ENCODE data around the gene CCR8.
"Not testable (repeated sequence)": the region's sequence is repeated elsewhere in the genome, so short reads cannot be mapped to it uniquely, and the experiment has no call there.

The CCR8 gene

DNA sequence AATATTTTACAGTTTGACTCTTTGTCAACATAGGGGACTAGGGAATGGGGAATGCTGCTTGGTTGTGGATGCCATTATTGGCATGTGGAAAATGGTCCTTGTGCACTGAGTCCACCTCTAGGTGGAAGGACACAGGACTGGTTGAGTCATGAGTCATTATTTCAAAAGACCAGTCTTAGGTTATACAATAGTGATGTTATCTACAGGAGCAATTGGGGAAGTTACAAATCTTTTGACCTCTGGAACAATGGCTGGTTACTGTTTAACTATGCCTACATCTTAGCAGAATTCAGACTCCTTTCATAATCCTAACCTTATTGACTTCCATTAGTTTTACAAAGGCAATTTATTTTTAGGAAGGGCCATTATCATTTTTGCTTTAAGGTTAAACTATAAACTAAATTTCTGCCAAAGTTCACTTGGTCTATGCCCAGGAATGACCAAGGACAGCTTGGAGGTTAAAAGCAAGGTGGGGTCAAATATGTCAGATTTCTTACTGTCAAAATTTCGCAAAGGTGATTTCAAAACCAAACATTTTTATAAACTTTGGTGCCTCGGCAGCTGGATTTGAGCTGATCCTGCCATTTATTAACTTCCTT, 11.8 kb upstream of the CCR8 start:
- no peak for DNase-seq

DNA sequence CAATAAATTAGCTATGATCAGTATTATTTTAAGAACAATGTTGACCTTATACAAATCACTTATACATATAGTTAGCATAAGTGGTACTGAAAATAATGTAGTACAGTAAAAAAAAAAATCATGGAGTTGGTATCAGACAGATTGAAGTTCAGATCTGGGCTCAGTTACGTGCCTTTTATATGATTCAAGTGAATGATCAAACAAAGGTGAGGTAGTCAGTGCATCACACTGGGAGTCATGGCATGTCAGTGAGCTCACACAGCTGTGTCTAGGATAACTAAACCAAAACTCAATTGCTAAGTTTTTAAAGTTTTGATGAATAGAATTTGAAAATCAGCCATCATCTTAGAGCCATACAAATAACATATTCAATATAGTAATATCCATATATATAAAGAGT, 11.2 kb upstream of the CCR8 start:
- DNase-seq, result no peak

DNA sequence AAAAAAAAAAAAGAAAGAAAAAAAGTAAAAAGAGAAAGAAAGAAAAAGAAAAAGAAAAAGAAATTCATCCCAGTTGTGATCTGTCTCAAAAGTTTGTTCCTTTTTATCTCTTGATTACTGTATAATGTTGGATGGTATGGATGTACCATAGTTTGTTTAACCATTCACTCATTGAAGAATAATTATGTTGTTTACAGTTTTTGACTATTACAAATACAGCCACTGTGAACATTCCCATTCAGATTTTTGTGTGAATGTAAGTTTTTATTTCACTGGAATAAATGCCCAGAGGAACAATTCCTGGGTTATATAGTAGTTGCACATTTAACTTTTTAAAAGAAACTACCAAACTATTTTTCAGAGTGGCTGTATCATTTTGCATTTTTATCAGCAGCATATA, 10.3 kb upstream of the CCR8 start:
- DNase-seq, result no peak

DNA sequence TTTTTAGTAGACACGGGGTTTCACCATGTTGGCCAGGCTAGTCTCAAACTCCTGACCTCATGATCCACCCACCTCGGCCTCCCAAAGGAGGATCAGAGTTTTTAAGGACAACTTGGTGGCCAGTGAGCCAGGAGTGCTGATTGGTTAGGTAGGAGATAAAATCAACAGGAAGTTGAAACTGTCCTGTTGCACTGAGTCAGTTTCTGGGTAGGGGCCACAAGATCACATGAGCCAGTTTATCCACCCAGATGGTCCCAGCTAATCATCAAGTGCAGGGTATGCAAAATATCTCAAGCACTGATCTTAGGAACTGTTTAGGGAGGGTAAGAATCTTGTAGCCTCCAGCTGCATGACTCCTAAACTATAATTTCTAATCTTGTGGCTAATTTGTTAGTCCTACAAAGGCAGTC, 7.9 kb upstream of the CCR8 start:
- not testable (repeated sequence) for DNase-seq

DNA sequence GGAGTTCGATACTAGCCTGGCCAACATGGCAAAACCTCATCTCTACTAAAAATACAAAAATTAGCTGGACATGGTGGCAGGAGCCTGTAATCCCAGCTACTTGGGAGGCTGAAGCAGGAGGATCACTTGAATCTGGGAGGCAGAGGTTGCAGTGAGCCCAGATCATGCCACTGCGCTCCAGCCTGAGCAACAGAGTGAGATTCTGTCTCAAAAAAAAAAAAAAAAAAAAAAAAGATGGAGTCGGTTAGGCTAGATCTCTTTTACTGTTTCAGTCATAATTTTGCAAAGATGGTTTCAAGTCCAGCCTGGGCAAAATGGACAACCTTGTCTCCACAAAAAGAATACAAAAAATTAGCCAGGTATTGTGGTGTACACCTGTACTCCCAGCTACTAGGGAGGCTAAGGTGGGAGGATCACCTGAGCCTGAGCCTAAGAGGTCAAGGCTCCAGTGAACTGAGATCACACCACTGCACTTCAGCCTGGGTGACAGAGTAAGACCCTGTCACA, 7.2 kb upstream of the CCR8 start:
- not testable (repeated sequence) for DNase-seq

DNA sequence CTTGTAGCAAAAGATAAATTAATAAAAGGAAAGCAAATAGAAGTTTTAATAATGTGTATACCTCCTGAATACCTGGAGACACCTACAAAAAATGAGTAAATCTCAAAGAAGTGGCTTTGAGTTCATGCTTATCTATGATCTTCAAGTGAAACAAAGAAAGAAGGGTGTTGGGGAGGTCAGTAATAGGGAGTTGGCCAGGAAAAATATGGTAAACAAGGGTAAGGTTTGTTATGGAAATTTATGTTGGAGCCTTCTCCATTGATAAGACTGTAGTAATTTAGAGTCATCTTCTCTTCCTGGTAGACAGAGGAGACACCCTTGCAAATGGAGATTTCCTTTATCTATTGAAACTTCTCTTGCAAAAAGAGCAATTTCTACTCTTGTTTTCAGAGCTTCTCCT, 6.6 kb upstream of the CCR8 start:
- DNase-seq, result no peak

DNA sequence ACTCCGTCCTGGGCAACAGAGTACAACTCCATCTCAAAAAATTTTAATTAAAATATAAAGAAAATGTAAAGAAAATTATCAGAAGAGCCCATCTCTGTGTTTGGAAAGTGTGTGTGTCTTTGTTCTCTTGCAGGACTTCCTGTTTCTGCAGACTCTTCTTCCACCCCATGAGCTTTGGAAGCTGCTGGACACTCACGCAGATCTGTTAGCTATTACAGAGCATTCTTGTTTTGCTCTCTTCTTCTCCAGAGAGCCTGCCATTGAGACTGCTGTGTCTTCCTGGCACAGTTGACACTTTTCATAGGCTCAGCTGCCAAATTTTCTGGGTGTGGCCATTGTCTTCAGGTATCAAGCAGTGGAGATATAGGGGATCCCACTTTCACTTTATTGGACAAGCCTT, 6.0 kb upstream of the CCR8 start:
- DNase-seq, result no peak

DNA sequence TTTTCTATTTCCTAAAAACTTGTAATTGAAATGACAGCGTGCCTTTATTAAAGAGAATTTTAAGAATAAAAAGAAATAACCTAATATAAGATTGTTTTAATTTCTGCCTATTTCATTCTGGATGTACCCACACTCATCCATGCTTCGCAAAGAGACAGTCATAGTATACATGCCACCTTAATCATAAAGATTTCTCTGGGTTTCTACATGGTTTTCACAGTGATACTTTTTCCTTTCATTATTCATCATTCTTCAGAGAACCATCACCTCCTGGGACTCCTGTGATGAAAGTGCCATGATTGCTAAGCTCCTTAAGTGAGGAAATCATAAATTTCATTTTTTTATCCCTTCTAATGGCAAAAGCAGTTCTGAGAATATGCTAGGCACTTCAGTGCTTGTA, 4.3 kb upstream of the CCR8 start:
- no peak for DNase-seq

DNA sequence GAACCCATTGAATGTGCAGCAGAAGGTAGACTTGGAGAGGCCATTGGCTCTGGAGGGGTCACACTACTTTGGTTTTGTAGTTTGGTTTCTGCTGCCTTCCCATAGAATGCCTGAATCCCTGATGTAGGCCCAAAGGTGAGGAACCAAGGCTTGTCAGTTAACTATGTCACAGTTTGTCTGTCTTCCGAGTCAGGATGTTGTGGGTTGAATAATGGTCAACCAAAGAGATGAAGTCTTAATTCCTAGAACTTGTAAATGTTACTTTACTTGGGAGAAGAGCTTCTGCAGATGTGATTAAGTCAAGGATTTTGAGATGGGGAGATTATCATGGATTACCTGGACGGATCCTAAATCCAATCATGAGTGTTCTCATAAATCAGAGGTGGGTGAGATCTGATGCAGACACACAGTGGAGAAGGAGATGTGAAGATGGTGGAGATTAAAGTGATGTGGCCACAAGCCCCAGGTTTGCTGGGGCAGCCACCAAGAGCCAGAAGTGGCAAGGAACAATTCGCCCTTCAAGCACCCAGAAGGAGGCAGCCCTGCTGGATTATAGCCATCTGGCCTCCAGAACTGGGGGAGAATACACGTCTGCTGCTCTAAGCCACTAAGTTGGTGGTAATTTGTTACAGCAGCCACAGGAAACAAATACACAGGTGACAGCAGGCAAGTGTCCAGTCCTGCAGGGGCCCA, 2.3 kb upstream of the CCR8 start:
- DNase-seq, result no peak

DNA sequence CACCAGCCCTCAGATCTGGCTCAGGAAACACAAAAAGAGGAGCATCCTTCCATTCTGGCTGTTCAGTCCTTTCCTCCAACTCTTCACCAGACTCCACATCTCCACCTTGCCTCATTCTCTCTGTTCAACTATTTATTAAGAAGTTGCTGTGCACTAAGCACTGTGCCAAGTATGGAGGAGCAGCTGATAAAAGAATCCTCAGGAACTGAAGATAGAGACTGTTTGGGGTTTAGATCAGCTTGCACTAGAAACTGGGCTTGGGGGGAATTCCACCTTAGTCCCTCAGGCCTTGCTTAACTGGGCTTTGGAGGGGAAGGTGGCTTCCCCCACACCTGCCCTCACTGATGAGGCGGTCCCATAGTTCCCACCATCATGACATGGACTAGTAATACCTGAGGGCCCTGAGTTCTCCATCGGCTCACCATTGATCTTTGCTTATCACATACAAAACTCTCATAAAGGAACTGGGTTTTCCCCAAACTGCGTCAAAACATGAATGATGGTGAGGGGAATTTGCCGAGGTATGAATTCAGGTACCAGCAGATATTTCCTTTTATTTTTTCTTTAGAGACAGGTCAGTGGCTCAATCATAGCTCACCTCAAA, 1.7 kb upstream of the CCR8 start:
- DNase-seq, result no peak

DNA sequence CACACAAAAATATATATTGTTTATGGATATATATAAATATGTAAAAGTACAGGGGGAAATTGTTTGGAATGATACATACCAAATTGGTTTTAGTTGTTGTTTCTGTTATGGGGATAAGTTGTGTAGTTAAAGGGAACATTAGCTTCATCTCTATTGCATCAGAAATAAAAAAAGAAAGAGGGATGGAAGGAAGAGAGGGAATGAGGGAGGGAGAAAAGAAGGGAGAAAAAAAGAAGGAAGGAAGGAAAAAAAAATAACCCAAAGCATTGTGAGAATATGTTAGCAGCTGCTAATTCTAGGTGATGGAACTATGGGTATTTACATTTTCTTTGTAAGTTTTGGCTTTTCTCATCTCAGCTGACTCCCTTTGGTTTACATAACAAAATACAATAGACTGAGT, 1.3 kb downstream of the CCR8 start:
- DNase-seq, result no peak

DNA sequence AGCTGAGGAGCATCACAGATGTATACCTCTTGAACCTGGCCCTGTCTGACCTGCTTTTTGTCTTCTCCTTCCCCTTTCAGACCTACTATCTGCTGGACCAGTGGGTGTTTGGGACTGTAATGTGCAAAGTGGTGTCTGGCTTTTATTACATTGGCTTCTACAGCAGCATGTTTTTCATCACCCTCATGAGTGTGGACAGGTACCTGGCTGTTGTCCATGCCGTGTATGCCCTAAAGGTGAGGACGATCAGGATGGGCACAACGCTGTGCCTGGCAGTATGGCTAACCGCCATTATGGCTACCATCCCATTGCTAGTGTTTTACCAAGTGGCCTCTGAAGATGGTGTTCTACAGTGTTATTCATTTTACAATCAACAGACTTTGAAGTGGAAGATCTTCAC, 3.0 kb downstream of the CCR8 start:
- no peak for DNase-seq

DNA sequence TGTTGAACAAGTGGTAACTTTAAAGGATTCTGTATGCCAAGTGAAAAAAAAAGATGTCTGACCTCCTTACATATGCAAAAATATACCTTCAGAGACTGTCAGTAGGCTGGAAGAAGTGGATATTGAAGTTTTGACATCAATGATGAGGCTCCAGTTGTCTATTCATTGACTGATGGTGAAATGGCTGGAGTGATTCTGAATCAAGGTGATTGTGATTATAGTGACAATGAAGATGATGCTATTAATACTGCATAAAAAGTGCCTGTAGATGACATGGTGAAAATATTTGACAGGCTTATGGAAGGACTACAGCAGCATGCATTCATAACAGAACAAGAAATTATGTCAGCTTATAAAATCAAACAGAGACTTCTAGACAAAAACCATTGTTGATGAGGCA, 4.1 kb downstream of the CCR8 start:
- no peak for DNase-seq

DNA sequence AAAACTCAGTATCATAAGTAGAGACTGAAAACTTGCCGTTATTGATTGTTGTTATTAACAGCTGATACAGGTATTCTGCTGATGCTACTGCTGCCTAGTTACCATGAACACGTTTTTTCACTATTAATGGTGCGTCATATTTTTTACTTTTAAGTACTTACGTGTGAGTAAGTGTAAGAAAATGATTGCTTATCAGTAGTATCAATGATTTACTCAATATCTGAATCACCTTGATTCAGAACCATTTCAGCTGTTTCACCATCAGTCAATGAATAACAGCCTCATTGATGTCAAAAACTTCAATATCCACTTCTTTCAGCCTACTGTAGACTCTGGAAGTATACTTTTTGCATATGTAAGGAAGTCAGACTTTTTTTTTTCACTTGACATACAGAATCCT, 4.7 kb downstream of the CCR8 start:
- no peak for DNase-seq

DNA sequence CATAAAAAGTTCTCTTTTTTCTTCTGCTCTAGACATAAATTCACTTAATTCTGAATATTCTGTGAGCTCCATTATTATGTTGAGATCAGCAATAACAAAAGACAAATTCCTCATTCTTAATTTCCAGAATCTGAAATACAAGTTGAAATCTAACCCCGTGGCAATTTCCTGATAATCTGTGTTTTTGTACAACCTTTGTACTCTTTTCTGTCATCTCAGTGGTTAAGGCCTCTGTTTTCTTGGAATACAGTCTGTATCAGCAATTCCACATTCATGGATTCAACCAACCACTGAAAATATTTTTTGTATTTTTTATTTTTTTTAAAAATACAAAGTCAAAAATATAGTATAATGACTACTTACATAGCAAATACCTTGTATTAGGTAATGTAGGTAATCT, 8.7 kb downstream of the CCR8 start:
- no peak for DNase-seq

DNA sequence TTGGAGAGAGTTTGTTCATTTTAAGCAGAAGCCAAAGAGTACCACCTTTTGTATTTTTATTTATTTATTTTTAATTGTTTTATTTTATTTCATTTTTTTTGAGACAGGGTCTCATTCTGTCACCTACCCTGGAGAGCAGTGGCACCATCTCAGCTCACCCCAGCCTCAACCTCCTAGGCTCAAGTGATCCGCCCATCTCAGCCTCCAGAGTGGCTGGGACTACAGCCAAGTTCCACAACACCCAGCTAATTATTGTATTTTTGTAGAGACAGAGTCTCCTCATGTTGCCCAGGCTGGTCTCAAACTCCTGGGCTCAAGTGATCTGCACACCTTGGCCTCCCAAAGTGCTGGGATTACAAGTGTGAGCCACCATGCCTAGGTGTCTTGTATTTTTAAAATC, 9.6 kb downstream of the CCR8 start:
- no peak for DNase-seq

DNA sequence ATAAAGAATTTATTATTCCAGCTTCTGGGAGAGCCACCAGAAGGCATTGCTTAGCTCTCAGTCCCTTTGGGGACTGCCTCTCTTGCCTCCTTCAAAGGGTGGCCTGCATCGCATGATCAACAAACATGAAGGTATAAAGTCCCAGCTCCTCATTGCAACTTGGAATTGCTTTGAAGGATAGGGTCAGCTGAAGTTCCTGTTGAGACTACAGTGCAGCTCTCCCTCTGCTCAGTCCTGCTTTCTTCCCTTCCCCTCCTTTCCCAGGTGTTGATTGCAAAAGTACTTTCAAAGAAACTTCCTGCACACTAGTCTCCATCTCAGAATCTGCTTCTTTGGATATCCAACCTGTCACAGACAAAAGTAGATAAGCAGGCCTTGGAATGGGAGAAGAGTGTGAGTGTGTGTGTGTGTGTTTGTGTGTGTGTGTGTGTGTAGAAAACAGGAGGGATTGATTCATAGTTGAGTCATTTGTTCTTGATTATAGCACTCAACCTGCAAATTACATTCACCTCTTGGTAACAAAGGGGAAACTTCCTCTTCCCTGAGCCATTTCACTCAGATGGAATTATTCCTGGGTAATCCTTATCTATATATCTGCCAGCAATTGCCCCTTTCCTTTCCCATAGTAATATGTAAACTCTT, 13.7 kb downstream of the CCR8 start:
- DNase-seq, result no peak

DNA sequence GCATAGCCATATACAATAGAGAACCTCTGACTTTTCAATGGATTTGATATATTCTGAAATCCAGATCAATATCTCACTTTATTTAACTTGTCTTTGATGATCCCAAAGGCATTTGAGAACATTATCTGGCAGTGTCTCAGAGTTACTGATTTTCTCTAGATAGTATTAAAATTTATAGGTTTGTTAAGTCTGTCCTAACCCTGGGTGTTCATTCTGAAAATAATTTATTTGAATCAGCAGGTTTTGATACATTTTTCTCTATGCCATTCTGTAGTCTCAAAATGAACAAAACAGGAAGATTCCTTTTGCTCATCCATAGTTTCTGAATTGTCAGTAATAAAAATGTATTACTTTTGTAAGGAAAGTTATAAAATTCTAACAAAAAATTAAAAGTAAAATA, 14.3 kb downstream of the CCR8 start:
- DNase-seq, result no peak

DNA sequence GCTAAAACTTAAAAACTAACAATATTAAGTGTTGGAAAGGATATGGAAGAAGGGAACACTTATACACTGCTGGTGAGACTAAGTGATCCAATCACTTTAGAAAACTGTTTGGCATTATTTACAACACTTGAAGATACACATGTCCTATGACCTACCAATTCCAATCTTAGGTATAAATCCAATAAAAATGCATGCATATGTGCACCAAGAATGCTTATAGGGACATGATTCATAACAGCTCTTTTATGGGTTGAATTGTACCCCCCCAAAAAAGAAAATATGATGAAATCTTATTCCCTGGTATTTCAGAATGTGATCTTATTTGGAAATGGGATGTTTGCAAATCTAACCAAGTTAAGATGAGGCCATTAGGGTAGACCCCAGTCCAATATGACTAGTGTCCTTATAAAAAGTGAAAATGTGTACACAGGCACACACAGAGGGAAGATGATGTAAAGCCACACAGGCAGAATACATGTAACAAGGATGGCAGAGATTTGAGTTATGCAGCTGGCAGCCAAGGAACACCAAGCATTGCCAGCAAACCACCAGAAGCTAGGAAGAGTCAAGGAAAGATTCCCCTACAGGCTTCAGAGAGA, 15.3 kb downstream of the CCR8 start:
- no peak for DNase-seq

DNA sequence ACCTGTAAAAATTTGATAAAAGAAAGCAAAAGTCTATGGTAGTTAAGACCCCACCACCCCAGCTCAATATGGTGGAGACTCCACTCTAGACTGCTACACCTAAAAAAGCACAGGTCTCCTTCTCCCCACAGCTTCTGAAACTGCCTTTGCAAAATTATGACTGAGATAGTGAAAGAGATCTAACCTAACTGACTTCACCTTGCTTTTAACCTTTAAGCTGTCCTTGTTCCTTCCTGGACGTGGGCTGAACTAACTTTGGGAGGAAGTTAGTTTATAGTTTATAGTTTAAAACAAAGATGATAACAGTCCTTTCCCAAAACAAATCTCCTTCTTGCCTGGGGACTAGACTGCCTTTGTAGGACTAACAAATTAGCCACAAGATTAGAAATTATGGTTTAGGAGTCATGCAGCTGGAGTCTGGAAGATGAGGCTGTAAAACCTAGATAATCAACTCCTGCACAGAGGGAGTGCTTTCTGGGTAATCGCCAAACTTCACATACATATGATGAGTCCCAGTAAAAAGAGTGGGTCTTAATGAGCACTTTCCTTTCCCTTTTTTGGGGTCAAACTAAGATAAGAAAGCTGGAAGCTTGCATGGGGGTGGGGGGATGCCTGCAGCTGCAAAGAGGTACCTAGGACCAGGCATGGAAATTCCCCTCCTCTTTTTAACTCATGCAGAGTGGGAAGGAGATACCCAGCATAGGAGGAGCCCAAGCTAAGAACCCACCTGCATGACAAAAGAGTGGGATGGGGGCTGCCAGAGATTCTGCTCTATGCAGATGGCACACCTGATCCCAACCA, 17.5 kb downstream of the CCR8 start:
- no peak for DNase-seq

DNA sequence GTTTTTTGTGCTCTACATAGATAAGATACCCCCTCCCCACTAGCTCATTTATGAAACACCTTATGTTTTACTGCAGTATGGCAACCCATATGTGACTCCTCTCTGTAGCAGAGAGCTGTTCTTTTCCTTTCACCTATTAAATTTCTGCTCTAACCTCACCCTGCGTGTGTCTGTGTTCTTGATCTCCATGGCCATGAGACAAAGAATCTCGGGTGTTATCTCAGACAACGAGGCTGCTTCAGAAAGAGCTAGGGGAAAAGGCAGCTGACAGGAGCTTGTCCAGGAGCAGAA, 18.0 kb downstream of the CCR8 start:
- DNase-seq, result no peak

DNA sequence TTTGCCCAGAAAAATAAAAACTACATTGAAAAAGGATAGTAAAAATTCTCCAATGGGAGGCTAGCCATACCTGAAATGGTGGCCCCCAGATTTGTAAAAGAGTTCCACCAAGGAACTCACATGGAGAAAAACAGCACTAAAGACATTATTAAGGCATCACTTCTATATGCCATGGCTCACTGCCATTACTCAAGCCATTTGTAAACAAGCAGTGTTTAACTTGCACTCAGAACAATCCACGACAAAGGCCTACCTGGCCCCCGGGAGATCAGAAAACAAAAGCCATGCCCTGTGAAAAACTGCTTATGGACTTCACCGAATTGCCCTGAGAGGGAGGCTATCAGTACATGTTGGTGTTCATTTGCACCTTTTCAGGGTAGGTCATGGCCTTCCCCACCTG, 19.6 kb downstream of the CCR8 start:
- DNase-seq, result no peak

DNA sequence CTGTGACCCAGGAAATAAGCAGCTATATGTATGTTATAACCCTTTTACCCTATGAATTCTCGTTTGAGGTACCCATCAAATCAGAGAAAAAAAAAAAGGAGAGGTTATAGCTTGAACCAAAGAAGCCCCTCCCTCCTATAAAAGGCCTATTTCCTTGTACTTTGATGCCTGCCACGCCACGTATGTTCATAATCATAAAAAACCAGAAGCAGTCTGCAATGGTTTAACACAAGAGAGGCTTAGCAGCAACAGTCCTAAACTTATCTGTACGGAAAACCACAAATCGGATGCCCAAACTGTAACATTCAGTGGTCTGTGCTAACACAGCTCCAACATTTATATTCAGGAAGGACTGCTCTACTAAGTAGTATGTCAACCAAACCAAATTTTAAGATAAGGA, 21.2 kb downstream of the CCR8 start:
- no peak for DNase-seq

All from activated CD8-positive, alpha-beta memory T cell treated with anti-CD3 and anti-CD28 coated beads, Interleukin-2, amount 50 U/mL, for 4 hours (primary cell).